ENCODE results near the gene MVB12B. TPM values are rescaled to one million over a fixed set of nuclear protein-coding genes. Genes with fewer than 3 reads are reported as not detected.

MVB12B gene
- total and polyA plus RNA-seq, 7 donors, result 1.5 to 25.6 (median 11.6) TPM

DNA sequence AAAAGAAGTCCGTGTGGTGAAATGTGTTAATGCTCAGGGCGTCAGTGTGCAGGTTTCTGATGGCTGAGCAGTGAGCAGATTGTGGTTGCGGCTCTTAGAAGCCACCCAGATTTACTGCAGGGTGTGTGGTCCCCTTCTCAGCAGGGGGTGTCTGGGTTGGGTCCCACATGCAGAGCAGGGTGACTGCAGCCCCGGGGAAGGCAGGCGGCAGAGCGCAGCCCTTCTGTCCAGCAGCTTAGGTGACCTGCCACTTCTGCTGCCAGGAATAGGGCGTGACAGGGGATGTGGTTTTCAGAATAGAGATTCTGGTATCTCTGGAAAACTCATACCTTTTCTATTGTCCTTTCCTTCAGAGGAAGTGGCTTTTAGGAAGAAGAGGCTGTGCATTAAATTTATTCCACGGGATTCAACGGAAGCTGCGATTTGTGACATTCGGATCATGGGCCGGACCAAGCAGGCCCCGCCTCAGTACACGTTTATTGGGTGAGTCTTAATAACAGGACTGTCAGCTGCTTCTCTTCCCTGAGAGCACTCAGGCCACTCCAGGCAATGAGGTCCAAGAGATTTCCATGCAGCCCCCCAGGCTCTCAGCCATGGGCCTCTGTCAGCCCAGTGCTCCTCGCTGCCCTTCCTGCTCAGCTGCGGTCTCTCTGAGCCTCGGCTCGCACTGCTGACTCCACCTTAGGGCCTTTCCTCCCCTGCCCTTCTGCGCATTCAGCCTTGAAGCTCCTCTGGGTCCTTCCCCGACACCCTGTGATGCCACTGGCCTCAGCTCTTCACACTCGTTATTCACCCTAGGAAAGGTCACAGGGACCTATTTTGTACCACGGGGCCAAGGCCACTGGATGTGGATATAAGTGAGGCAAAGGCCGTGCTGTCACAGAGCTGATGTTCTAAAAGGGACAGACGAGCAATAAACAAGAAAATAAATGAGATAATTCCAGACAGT lies 65.4 kb downstream of the MVB12B start:
- 56 to 63% (median 59%) methylated on average over 24 of the region's 24 CpGs for WGBS, 3 donors
- TF ChIP-seq, protein P1, sequence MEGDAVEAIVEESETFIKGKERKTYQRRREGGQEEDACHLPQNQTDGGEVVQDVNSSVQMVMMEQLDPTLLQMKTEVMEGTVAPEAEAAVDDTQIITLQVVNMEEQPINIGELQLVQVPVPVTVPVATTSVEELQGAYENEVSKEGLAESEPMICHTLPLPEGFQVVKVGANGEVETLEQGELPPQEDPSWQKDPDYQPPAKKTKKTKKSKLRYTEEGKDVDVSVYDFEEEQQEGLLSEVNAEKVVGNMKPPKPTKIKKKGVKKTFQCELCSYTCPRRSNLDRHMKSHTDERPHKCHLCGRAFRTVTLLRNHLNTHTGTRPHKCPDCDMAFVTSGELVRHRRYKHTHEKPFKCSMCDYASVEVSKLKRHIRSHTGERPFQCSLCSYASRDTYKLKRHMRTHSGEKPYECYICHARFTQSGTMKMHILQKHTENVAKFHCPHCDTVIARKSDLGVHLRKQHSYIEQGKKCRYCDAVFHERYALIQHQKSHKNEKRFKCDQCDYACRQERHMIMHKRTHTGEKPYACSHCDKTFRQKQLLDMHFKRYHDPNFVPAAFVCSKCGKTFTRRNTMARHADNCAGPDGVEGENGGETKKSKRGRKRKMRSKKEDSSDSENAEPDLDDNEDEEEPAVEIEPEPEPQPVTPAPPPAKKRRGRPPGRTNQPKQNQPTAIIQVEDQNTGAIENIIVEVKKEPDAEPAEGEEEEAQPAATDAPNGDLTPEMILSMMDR (IDR thresholded peaks at IDR 0.05), result no peak
- H3K36me3 ChIP-seq (ENCODE audit: insufficient read depth in 1 of 2, low read depth in 1 of 2), result peaks cover 0 to 25% of the 10 kb centered on the region in 2 donors
- H3K9me3 ChIP-seq, result no peaks in the 10 kb centered on the region
- H3K4me3 ChIP-seq, result no peak overlapping the region
- H3K27ac ChIP-seq, result peak overlapping the region; percentile 62
- intact Hi-C loops (cut with DNase I), result no loop called here
- ATAC-seq (peak in 2 of 4 donors; percentile 20 to 24), DNase-seq (no peak)
- peaks cover 56% of the 10 kb centered on the region for H3K4me1 ChIP-seq
- H3K27me3 ChIP-seq (ENCODE audit: insufficient read depth in 3 of 3, low read length in 2 of 3), result no peaks in the 10 kb centered on the region

DNA sequence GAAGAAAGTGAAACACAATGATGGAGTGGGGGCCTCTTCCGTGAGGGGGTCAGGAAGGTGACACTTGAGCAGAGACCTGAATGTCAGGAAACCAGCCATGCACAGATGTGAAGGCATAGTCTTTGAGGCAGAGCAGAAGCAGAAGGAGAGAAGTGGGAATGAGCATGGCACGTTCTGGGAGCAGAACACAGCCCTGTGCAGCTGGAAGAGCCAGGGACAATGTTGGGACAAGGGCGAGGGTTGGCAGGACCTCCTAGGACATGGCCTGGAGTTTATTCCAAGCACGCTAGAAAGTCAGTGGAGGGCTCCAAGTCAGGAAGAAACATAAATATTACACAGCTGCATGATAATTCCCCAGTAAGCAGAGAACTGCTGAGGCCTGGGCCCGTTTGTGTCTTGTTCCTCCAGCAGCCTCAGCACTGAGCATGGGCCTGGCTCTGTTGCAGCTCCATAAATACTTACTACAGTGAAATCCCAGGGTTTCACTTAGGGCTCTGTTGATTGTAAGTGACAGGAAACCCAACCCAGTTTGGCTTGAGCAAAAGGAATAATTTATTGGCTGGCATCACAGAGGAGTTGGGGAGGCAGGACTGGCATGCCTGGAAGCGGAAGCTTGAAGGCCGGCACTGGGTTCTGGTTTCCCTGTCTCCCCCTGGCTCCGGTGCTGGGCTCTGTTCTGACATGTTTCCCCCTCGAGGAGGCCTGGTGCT lies 66.2 kb downstream of the MVB12B start:
- DNase-seq (no peak), ATAC-seq (peak; percentile 41 to 73 (median 64))
- intact Hi-C loops (cut with DNase I), result no loop called here
- no peaks in the 10 kb centered on the region for H3K27me3 ChIP-seq (ENCODE audit: insufficient read depth in 3 of 3, low read length in 2 of 3)
- WGBS, 3 donors, result 15 to 27% (median 17%) methylated on average over 9 of the region's 9 CpGs
- H3K9me3 ChIP-seq, result no peaks in the 10 kb centered on the region
- H3K36me3 ChIP-seq (ENCODE audit: insufficient read depth in 1 of 2, low read depth in 1 of 2), result peaks cover 0 to 20% of the 10 kb centered on the region in 2 donors
- H3K4me1 ChIP-seq, result peaks cover 56% of the 10 kb centered on the region
- peak overlapping the region; percentile 62 for H3K27ac ChIP-seq
- TF ChIP-seq, protein P1 (IDR thresholded peaks at IDR 0.05), result no peak
- no peak overlapping the region for H3K4me3 ChIP-seq

DNA sequence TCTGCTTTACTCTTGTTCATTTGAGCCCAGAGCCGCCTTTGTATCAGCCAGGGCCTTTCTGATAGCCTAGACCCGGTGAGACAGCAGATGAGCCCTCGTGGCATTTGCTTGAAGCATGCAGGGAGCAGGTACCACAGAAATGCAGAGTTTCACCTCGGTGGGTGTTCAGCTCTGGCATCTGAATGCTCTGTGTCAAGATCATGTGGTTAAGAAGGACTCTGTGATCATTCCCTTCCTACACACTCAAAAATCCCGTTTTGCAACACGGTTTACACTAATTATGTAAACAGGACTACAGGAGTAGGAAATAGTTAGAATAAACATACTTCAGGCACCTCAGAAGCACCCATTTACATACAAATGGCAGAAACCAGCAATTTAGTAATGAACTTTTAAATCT lies 67.2 kb downstream of the MVB12B start:
- TF ChIP-seq, protein P1 (IDR thresholded peaks at IDR 0.05), result no peak
- WGBS, 3 donors, result 86 to 92% (median 90%) methylated on average over 6 of the region's 6 CpGs
- no peak for DNase-seq
- peaks cover 62% of the 10 kb centered on the region for H3K4me1 ChIP-seq
- H3K36me3 ChIP-seq (ENCODE audit: insufficient read depth in 1 of 2, low read depth in 1 of 2), result peaks cover 0 to 16% of the 10 kb centered on the region in 2 donors
- H3K27me3 ChIP-seq (ENCODE audit: insufficient read depth in 3 of 3, low read length in 2 of 3), result no peaks in the 10 kb centered on the region
- H3K27ac ChIP-seq, result peak overlapping the region; percentile 62
- no peak overlapping the region for H3K4me3 ChIP-seq
- H3K9me3 ChIP-seq, result no peaks in the 10 kb centered on the region
- ATAC-seq, result no peak
- intact Hi-C loops (cut with DNase I), result no loop called here

DNA sequence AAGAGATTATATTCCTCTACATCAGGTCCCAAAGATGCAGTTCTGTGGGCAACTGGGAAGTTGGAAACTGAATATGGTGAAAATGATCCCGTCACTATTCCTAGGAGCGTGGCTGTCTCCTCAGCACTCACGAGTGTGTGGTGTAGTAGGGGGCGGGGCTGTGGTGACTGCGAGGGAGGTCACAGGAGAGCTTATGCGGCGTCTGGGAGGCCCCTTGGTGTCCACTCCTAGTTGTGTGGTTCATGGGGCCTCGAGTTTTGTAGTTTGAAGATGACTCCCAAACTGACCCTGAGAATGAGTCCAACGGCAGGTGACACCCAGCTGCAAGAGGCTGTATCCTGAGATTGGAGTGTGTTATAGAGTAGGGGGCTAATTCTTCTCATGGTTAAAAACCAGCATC lies 68.2 kb downstream of the MVB12B start:
- ATAC-seq, result peak in 3 of 4 donors; percentile 34 to 42 (median 42)
- TF ChIP-seq, protein P1 (IDR thresholded peaks at IDR 0.05), result no peak
- Histone ChIP-seq H3K27me3 (ENCODE audit: insufficient read depth in 3 of 3, low read length in 2 of 3) (no peaks in the 10 kb centered on the region), H3K4me3 (no peak overlapping the region), H3K4me1 (peaks cover 62% of the 10 kb centered on the region), H3K9me3 (no peaks in the 10 kb centered on the region), H3K36me3 (ENCODE audit: insufficient read depth in 1 of 2, low read depth in 1 of 2) (peaks cover 0 to 23% of the 10 kb centered on the region in 2 donors), H3K27ac (peak overlapping the region; percentile 13)
- WGBS, 3 donors, result 57 to 80% (median 60%) methylated on average over 9 of the region's 9 CpGs
- DNase-seq, result no peak
- intact Hi-C loops (cut with DNase I), result loop anchor here (5.0 kb wide), 2 partner anchors 97 to 168 kb away; no protein-coding TSS in a partner anchor

Data from psoas muscle (tissue), 8 donors.